Stimulated activated CD8-positive, alpha-beta memory T cell treated with anti-CD3 and anti-CD28 coated beads, Interleukin-12 subunit alpha, Interleukin-12 subunit beta, amount 100 ng/mL, for 24 hours (primary cell): ENCODE results near the gene ZNF653.
"Not testable (repeated sequence)": the region's sequence is repeated elsewhere in the genome, so short reads cannot be mapped to it uniquely, and the experiment has no call there.

Experiments
- DNase-seq: peaks from one replicate; pipeline ENCODE4 v3.0.0-alpha.2; 2020; ENCODE audit errors: extremely low read depth

Gene ZNF653

GRCh38 chr19:11433526-11433925, 72.1 kb downstream of the ZNF653 start:
- not testable (repeated sequence) for DNase-seq
